ENCODE measurements around the gene UBAP1L. TPM values are rescaled to one million over a fixed set of nuclear protein-coding genes. Genes with fewer than 3 reads are reported as not detected.

UBAP1L gene
- total RNA-seq, 1 donor from 2014 or later: 1.8 TPM

DNA sequence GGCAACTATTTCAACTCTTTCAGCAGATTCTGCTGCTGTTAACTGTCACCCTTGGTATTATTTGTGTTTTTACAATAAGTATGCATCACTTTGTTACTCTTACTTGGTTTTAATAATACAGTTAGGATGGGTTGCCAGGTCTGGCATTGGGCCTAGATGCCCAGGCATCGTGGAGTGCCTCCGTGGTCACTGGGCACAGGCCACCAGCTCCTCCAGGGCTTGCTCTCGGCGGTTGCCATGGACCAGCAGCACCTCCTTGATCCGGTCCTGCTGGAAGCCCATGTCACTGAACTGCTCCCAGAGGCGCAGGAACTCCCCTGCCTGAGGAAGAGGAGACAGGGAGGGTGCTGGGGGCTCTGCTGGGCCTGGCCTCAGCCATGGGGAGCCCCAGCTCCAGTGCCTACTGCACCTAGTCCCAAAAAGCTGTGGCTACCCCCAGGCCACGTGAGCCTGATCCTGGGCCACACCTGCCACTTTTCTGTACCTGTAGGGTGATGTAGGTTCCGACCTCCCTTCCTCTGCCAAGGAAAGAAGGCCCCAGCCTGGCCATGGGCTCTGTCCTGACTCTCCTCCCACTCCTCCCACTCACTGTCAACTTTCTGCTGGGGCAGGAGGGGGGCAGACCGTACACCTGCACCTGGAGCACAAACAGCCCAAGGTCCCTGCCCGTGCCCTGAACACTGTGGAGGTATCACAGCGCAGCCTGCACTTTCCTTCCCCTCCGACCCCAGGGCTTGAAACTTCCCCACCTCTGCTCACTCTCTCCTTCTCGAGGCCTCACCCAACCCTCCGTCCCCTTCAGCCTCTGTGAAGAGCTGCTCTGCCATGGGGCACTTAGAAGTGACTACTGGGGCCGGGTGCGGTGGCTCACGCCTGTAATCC, 21.8 kb downstream of the UBAP1L start:
- Histone ChIP-seq H3K36me3 (ENCODE audit: insufficient read depth, low read length) (no peaks in the 10 kb centered on the region), H3K27me3 (ENCODE audit: insufficient read depth, low read length) (no peaks in the 10 kb centered on the region), H3K4me2 (ENCODE audit: low read length) (no peak overlapping the region), H3K4me1 (ENCODE audit: insufficient read depth, low read length) (peaks cover 9% of the 10 kb centered on the region), H3K79me2 (ENCODE audit: insufficient read depth, low read length) (no peaks in the 10 kb centered on the region), H3K4me3 (ENCODE audit: insufficient read depth, low read depth, low read length) (no peak overlapping the region), H3K9me3 (ENCODE audit: insufficient read depth, low read depth, low read length) (no peaks in the 10 kb centered on the region), H3K9ac (ENCODE audit: low read length) (no peak overlapping the region), H4K20me1 (ENCODE audit: insufficient read depth, low read length) (peaks cover 10% of the 10 kb centered on the region), H2AFZ (ENCODE audit: low read depth, low read length) (no peak overlapping the region), H3K27ac (ENCODE audit: low read depth, low read length) (no peak overlapping the region)
- H3K9me3 Mint-ChIP-seq (ENCODE audit: unreplicated experiment): peaks cover 3% of the 10 kb centered on the region
- DNase-seq (ENCODE audit: low read depth) (no peak), FAIRE-seq (no peak)
- TF ChIP-seq, protein P1, sequence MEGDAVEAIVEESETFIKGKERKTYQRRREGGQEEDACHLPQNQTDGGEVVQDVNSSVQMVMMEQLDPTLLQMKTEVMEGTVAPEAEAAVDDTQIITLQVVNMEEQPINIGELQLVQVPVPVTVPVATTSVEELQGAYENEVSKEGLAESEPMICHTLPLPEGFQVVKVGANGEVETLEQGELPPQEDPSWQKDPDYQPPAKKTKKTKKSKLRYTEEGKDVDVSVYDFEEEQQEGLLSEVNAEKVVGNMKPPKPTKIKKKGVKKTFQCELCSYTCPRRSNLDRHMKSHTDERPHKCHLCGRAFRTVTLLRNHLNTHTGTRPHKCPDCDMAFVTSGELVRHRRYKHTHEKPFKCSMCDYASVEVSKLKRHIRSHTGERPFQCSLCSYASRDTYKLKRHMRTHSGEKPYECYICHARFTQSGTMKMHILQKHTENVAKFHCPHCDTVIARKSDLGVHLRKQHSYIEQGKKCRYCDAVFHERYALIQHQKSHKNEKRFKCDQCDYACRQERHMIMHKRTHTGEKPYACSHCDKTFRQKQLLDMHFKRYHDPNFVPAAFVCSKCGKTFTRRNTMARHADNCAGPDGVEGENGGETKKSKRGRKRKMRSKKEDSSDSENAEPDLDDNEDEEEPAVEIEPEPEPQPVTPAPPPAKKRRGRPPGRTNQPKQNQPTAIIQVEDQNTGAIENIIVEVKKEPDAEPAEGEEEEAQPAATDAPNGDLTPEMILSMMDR (IDR thresholded peaks at IDR 0.05; ENCODE audit: insufficient read depth, low read depth, low read length): no peak
- TF ChIP-seq EZH2 (IDR thresholded peaks at IDR 0.05; ENCODE audit: insufficient read depth, low read length): no peak
- peaks cover 21% of the 10 kb centered on the region for H3K27me3 Mint-ChIP-seq (ENCODE audit: low read depth, unreplicated experiment)
- no peak overlapping the region for H3K4me3 Mint-ChIP-seq (ENCODE audit: unreplicated experiment)
- peaks cover 19% of the 10 kb centered on the region for H3K36me3 Mint-ChIP-seq (ENCODE audit: low read depth, unreplicated experiment)
- peaks cover 10% of the 10 kb centered on the region for H3K4me1 Mint-ChIP-seq (ENCODE audit: low read depth, unreplicated experiment)
- no peak overlapping the region for H3K27ac Mint-ChIP-seq (ENCODE audit: unreplicated experiment)

DNA sequence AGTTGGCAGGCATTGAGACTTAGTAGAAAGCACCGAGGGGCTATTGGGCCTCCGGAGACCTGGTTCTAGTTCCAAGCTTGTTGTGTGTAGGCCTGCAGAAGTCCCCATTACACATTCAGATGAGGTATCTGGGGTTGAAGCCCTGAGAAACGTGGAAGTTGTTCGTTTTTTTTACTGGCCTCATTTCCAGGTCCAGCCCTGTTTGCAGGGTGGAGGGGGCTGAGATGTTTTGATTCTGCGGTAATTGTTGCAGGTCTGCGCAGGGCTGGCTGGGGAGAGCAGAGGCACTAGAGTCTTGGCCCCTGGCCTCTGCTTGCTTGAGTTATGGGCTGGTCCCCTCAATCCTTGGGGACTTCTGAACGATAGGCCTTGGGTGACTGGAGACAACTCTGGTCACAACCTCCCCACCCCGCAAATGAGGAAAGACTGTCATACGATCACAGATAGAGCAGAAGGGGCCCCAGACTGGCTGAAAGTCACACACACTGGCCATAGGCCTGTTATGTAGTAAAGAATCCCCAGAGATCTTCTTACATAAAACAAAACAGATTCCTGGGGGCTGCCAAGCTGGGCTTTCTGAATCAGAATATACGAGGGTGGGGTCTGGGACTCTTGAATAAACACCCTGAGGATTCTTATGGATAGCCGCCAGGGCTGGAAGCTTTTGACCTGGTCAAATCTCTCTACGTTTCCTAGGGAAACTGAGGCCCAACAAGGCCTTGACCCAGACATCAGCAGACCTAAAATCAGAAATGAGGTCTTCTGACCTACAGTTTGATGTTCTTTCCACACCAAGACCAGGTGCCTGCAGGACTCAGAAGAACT, 22.8 kb downstream of the UBAP1L start:
- Histone ChIP-seq H3K27ac (ENCODE audit: low read depth, low read length) (no peak overlapping the region), H3K4me1 (ENCODE audit: insufficient read depth, low read length) (peaks cover 8% of the 10 kb centered on the region), H3K79me2 (ENCODE audit: insufficient read depth, low read length) (no peaks in the 10 kb centered on the region), H3K4me2 (ENCODE audit: low read length) (no peak overlapping the region), H3K36me3 (ENCODE audit: insufficient read depth, low read length) (no peaks in the 10 kb centered on the region), H3K27me3 (ENCODE audit: insufficient read depth, low read length) (no peaks in the 10 kb centered on the region), H3K4me3 (ENCODE audit: insufficient read depth, low read depth, low read length) (no peak overlapping the region), H3K9ac (ENCODE audit: low read length) (no peak overlapping the region), H3K9me3 (ENCODE audit: insufficient read depth, low read depth, low read length) (no peaks in the 10 kb centered on the region), H4K20me1 (ENCODE audit: insufficient read depth, low read length) (peaks cover 7% of the 10 kb centered on the region), H2AFZ (ENCODE audit: low read depth, low read length) (no peak overlapping the region)
- Mint-ChIP-seq H3K27ac (ENCODE audit: unreplicated experiment) (no peak overlapping the region), H3K36me3 (ENCODE audit: low read depth, unreplicated experiment) (peaks cover 11% of the 10 kb centered on the region), H3K9me3 (ENCODE audit: unreplicated experiment) (no peaks in the 10 kb centered on the region), H3K4me3 (ENCODE audit: unreplicated experiment) (no peak overlapping the region), H3K27me3 (ENCODE audit: low read depth, unreplicated experiment) (peaks cover 30% of the 10 kb centered on the region), H3K4me1 (ENCODE audit: low read depth, unreplicated experiment) (peaks cover 7% of the 10 kb centered on the region)
- DNase-seq (ENCODE audit: low read depth): no peak
- TF ChIP-seq EZH2 (IDR thresholded peaks at IDR 0.05; ENCODE audit: insufficient read depth, low read length): no peak
- TF ChIP-seq, protein P1 (IDR thresholded peaks at IDR 0.05; ENCODE audit: insufficient read depth, low read depth, low read length): no peak
- FAIRE-seq: no peak

Measured in astrocyte (in vitro differentiated cells and primary cell).